Uterus (tissue), 4 donors: ENCODE measurements around the gene SCUBE1. TPM values are rescaled to one million over a fixed set of nuclear protein-coding genes. Genes with fewer than 3 reads are reported as not detected.
A peak's percentile ranks its signal among the peaks of the same experiment; 100 is the strongest.

Experiments used
- DNase-seq, 2 donors: peaks; one replicate each; pipeline ENCODE4 v3.0.0-alpha.2; 2019 to 2020
- H3K27ac ChIP-seq, 2 donors: fragments of 200-600 bp; sonication (generic); 1 replicate in 1 of 2; 2 replicates in 1 of 2; pipeline ENCODE4 v1.5.1; 2016 to 2018
- H3K27me3 ChIP-seq, 2 donors: fragments of 200-600 bp; sonication (generic); one replicate each; pipeline ENCODE4 v1.5.1; 2018 to 2019; ENCODE audit warnings: control low read depth in 1 of 2
- H3K36me3 ChIP-seq, 2 donors: fragments of 200-600 bp; sonication (generic); one replicate each; pipeline ENCODE4 v1.5.1; 2019; ENCODE audit warnings: control low read depth in 1 of 2
- H3K4me1 ChIP-seq, 2 donors: fragments of 200-600 bp; sonication (generic); one replicate each; pipeline ENCODE4 v1.5.1; 2018 to 2019; ENCODE audit warnings: control low read depth in 1 of 2
- H3K4me3 ChIP-seq, 2 donors: fragments of 200-600 bp; sonication (generic); 1 replicate in 1 of 2; 2 replicates in 1 of 2; pipeline ENCODE4 v1.5.1; 2018 to 2019; ENCODE audit warnings: mild to moderate bottlenecking in 1 of 2
- H3K9me3 ChIP-seq, 2 donors: fragments of 200-600 bp; sonication (generic); one replicate each; pipeline ENCODE4 v1.5.1; 2019; ENCODE audit warnings: control low read depth in 1 of 2
- CTCF ChIP-seq, 4 experiments: fragments of 200-600 bp in 2 of 4; fragments of 450-650 bp in 2 of 4; sonication (generic) in 2 of 4; IDR thresholded peaks; one replicate each; pipeline ENCODE4 v1.5.1; 2016 to 2019; ENCODE audit warnings: antibody characterized with exemption in 4 of 4, mild to moderate bottlenecking in 2 of 4, moderate library complexity in 1 of 4
- POLR2A ChIP-seq, 2 donors: fragments of 450-650 bp; IDR thresholded peaks; one replicate each; pipeline ENCODE4 v1.6.1; 2016; ENCODE audit warnings: antibody characterized with exemption in 2 of 2, mild to moderate bottlenecking in 1 of 2, moderate library complexity in 1 of 2
- intact Hi-C: fragments of 100-400 bp; cut with DNase I; formaldehyde crosslinking; loops from one replicate; pipeline ENCODE4 v1.15.1; 2023; ENCODE audit warnings: low total_unique reads
- total RNA-seq, 4 donors: library from RNA; depleted of rRNA in 3 of 4; stranded (reverse); fragments of >200 nt in 3 of 4; gene quantifications; one replicate each; pipeline versions ENCODE4 v1.1.0 to v1.2.4, GENCODE V29; 2014 to 2023
- donor health status: DM: yes; HTN: yes; CAD: no.

SCUBE1 gene
- total RNA-seq, 4 donors from 2014 or later: 0.14 to 1.7 (median 0.26) TPM; not detected in 1

DNA sequence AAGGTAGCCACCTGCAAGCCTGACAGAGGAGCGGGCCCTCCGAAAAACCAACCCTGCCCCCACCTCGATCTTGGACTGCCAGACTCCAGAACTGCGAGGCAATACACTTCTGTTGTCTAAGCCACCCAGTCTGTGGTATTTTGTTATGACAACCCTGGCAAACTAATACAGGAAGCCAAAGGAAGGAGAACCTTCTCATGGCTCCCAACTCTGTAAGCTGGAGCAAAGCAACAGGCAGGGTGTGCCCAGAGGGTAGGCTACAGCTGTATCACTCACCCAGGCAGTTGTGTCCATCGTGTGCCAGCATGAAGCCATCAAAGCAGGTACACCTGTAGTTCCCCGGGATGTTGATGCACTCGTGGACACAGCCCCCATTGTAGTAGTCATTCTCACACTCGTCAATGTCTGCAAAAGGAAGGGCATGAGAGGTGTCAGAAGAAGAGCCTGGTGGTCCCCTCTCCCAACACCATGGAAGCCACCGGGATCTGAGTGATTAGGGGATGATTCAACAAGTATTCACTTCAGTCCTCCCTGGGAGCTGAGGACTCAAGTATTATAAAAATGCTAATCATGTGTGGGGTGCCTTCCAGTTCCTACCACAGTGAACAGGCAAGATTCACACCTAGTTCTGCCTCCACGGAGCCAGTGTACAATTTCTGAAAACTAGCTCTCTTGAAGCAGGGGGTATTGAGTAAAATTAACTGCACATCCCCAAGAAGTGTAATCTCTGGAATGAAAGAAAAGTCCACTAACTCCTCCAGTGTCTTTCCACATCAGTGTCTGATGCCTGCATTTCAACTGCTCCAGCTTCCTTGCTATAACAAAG is 23.3 kb downstream of the SCUBE1 start:
- H3K27me3 ChIP-seq: no peaks in the 10 kb centered on the region
- TF ChIP-seq POLR2A (IDR thresholded peaks at IDR 0.05) (no peak), CTCF (IDR thresholded peaks at IDR 0.05) (no peak)
- H3K9me3 ChIP-seq: no peaks in the 10 kb centered on the region
- H3K27ac ChIP-seq: no peak overlapping the region
- H3K36me3 ChIP-seq: no peaks in the 10 kb centered on the region
- H3K4me3 ChIP-seq: no peak overlapping the region
- no peak for DNase-seq
- no peaks in the 10 kb centered on the region for H3K4me1 ChIP-seq
- intact Hi-C loops: no loop called here

DNA sequence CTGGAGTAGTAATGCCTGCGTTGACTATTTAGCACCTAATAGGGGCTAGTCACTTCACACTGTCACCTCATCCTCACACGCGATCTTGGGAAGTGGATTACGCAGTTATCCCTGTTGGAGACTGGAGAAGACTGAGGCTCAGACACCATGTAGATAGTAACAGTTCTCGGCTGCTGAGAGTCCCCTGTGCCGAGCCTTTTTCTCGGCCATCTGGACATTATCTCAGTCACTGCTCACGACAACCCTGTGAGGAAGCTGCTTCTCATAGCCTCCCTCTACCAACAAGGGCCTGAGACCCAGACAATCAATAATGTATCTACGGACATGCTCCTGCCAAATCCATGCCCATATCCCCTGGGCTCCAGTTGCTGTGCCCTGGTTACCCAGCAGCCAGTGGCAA is 25.9 kb downstream of the SCUBE1 start:
- H3K36me3 ChIP-seq: no peaks in the 10 kb centered on the region
- no peaks in the 10 kb centered on the region for H3K4me1 ChIP-seq
- no peaks in the 10 kb centered on the region for H3K9me3 ChIP-seq
- intact Hi-C loops: no loop called here
- no peak overlapping the region for H3K27ac ChIP-seq
- H3K27me3 ChIP-seq: no peaks in the 10 kb centered on the region
- DNase-seq: no peak
- no peak for TF ChIP-seq CTCF (IDR thresholded peaks at IDR 0.05)
- TF ChIP-seq POLR2A (IDR thresholded peaks at IDR 0.05): no peak
- no peak overlapping the region for H3K4me3 ChIP-seq

GRCh38 chr22:43315687-43316217 is 27.4 kb downstream of the SCUBE1 start:
- TF ChIP-seq POLR2A (IDR thresholded peaks at IDR 0.05): no peak
- no peak for TF ChIP-seq CTCF (IDR thresholded peaks at IDR 0.05)
- no peaks in the 10 kb centered on the region for H3K4me1 ChIP-seq

DNA sequence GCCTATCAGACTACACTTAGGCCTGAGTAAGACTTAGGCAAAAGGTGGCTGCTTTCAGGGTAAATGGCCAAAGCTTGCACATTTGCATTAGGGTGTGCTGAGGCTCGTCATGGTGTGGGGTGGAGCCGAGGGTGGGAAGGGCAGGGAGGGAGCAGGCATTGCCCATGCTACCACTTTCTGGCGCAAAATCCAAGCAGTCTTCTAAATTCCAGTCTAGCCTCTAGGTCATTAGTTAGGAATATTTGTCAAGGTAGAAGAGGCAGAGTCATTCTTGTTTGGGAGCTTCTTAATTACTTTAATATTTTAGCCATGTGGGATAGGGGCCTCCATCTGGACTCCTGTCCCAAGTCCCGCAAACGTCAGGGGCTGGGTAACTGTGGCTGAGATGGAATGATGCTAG is 28.6 kb downstream of the SCUBE1 start:
- intact Hi-C loops: no loop called here
- Histone ChIP-seq H3K36me3 (no peaks in the 10 kb centered on the region), H3K27ac (no peak overlapping the region), H3K4me3 (no peak overlapping the region), H3K9me3 (no peaks in the 10 kb centered on the region), H3K4me1 (no peaks in the 10 kb centered on the region), H3K27me3 (no peaks in the 10 kb centered on the region)
- no peak for TF ChIP-seq POLR2A (IDR thresholded peaks at IDR 0.05)
- TF ChIP-seq CTCF (IDR thresholded peaks at IDR 0.05): no peak
- no peak for DNase-seq

More at GRCh38 chr22:43315687-43316217, 27.4 kb downstream of the SCUBE1 start:
- no peak for DNase-seq
- Histone ChIP-seq H3K27ac (no peak overlapping the region), H3K27me3 (no peaks in the 10 kb centered on the region), H3K36me3 (no peaks in the 10 kb centered on the region), H3K4me3 (no peak overlapping the region), H3K9me3 (no peaks in the 10 kb centered on the region)
- intact Hi-C loops: no loop called here

DNA sequence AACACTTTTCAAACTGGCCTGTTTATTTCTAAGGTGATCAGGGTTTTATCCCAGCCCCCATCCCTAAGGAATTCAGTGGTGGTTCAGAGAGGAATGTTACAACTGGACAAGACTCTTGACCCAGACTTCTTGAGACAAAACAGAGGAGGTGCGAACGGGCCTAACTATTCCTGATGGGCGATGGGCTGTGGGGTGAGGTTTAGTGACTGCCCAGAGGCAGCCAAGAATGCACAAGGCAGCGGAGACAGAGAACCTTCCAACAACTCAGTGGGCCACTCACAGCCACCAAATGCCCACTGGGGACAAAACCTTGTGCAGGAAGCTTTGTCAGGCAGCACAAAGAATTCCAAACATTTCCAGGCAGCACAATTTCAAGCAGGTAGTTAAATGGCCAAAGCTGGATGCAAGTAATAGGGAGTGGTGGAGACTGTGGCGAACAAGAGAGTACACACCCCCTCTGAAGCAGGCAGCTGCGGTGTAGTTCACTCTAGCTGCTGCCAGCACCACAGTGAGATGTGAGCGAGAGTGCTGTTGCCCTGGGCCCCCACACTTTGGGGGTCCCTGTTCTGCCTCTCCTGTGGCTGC is 29.2 kb downstream of the SCUBE1 start:
- peak overlapping the region in 1 of 2 donors; percentile 44 for H3K27ac ChIP-seq
- DNase-seq: no peak
- no peaks in the 10 kb centered on the region for H3K36me3 ChIP-seq
- TF ChIP-seq CTCF (IDR thresholded peaks at IDR 0.05) (no peak), POLR2A (IDR thresholded peaks at IDR 0.05) (no peak)
- no peaks in the 10 kb centered on the region for H3K9me3 ChIP-seq
- no peaks in the 10 kb centered on the region for H3K4me1 ChIP-seq
- H3K4me3 ChIP-seq: no peak overlapping the region
- no peaks in the 10 kb centered on the region for H3K27me3 ChIP-seq
- intact Hi-C loops: no loop called here
